Measurements from ENCODE around the gene ARMC2. TPM values are rescaled to one million over a fixed set of nuclear protein-coding genes. Genes with fewer than 3 reads are reported as not detected.

ARMC2 gene
- polyA plus RNA-seq, 2 of the 4 experiments (the other 2 are of a cell fraction), result 2.1 to 4.9 TPM

DNA sequence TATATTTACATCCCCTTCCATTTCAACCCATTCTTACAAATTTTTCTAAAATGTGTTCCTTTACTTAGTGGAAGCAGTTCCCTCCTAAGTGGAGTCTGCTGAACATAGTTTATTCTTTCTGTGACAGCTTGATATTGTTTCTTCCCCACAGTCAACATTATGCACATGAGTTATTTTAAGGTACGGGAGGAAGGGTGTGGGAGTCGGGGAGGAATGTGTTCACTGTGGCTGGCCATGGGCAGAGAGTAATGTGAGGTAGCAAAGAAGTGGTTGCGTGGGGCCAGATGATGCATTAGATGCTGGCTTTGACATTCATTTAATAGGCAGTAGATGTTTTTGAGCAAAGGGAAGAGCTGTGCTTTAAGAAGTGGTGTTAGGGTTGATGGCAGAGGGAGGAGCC, 98.5 kb downstream of the ARMC2 start:
- Histone ChIP-seq H3K9me3 (no peaks in the 10 kb centered on the region), H3K4me1 (no peaks in the 10 kb centered on the region), H3K4me3 (no peak overlapping the region), H3K27ac (no peak overlapping the region), H3K4me2 (no peak overlapping the region)
- no peak for ATAC-seq
- WGBS (ENCODE audit: missing lambda C conversion rate), result 69% methylated on average over 3 of the region's 3 CpGs
- no peak for TF ChIP-seq CHD2 (IDR thresholded peaks at IDR 0.05; ENCODE audit: low read length, partially characterized antibody)
- ChIA-PET POLR2A (no interaction called here), CTCF (no interaction called here)
- no peak for DNase-seq (ENCODE audit: low read depth in 1 of 2, low spot score in 1 of 2)
- FAIRE-seq, result no peak

DNA sequence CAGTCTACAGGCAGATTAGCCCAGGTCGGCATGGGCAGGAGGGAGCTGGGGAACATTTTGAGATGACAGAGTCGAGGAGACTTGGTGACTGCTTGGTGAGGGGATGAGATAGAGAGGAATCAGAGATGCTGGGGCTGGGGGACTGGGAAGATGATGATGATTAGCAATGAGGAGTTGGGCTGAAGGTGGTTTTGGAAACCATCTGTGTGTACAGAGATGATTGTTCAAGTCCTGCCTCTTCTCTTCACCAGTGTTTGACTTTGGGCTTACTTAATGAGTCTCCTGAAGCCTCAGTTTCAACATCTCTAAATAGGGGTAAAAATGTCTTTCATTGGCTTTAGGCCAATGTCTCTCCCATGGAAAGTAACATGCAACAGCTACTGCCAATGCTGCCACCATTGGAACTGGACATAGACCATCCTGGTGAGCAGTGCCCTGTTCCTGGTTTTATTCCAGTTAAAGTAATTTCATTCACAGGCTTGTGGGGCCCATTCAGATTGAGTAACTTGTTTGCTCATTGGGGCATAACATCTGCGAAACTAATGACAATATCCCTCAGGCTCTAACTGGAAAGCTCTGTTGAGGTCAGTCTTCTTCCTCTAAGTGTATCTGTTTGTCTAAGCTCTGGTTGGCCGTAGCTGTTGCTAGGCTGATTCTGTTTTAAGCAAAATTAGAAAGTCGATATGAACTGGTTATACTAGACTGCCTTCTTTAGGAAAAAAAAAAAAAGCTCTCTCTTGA, 99.1 kb downstream of the ARMC2 start:
- H3K27ac ChIP-seq, result no peak overlapping the region
- FAIRE-seq, result no peak
- CTCF ChIA-PET, result no interaction called here

DNA sequence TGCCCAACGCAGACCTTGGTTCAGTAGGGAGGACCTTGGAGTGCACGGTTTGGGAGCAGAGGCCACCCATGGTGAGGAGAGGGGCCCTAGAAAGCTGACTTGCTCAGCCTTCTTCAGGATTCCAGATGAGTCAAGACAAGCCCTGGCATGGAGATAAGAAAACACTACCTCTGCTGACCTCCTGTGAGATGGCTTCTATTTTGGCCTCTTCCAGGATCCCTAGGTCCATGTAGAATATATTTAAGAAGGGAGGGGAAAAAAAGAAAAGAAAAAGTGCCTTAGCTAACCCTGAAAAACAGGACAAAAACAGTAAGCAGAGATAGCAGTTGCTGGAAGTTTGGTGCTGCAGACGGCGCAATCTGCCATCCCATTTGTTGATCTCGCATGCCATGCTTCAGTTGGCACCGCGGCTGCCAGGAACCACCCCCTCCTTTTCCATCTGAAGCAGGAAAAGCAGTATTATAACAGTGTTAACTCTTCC, 100.0 kb downstream of the ARMC2 start:
- H3K4me1 ChIP-seq, result no peaks in the 10 kb centered on the region
- 79% methylated on average over 7 of the region's 7 CpGs for WGBS (ENCODE audit: missing lambda C conversion rate)
- DNase-seq (ENCODE audit: low read depth in 1 of 2, low spot score in 1 of 2) (no peak), ATAC-seq (no peak), FAIRE-seq (no peak)
- no peak for TF ChIP-seq HDAC2 (IDR thresholded peaks at IDR 0.05)
- TF ChIP-seq SMC3 (IDR thresholded peaks at IDR 0.05), result no peak
- no peak for TF ChIP-seq HOXA7 (CRISPR knock-in tag; IDR thresholded peaks at IDR 0.05)
- TF ChIP-seq MYC (IDR thresholded peaks at IDR 0.05; ENCODE audit: borderline replicate concordance, low read length), result no peak
- no peak for TF ChIP-seq RNF2 (IDR thresholded peaks at IDR 0.05; ENCODE audit: borderline replicate concordance, low read depth)
- TF ChIP-seq MAFK (IDR thresholded peaks at IDR 0.05; ENCODE audit: partially characterized antibody), result no peak
- TF ChIP-seq ZFP36 (IDR thresholded peaks at IDR 0.05; ENCODE audit: borderline replicate concordance, partially characterized antibody), result no peak
- TF ChIP-seq EHMT2 (IDR thresholded peaks at IDR 0.05; ENCODE audit: low read depth), result no peak
- no peak for TF ChIP-seq FOSL2 (IDR thresholded peaks at IDR 0.05)
- no peak for TF ChIP-seq FOSL2 (CRISPR knock-in tag; IDR thresholded peaks at IDR 0.05)
- TF ChIP-seq EHF (CRISPR knock-in tag; IDR thresholded peaks at IDR 0.05), result no peak
- no peak for TF ChIP-seq MAZ (IDR thresholded peaks at IDR 0.05; ENCODE audit: borderline replicate concordance, low read depth, low read length)
- no peak for TF ChIP-seq GATA3 (IDR thresholded peaks at IDR 0.05; ENCODE audit: borderline replicate concordance)
- no peak for TF ChIP-seq CBX8 (IDR thresholded peaks at IDR 0.05)
- TF ChIP-seq RCOR1 (IDR thresholded peaks at IDR 0.05; ENCODE audit: low read depth, low read length), result no peak
- TF ChIP-seq POLR2A (IDR thresholded peaks at IDR 0.05; ENCODE audit: low read length), result no peak
- TF ChIP-seq, protein P1, sequence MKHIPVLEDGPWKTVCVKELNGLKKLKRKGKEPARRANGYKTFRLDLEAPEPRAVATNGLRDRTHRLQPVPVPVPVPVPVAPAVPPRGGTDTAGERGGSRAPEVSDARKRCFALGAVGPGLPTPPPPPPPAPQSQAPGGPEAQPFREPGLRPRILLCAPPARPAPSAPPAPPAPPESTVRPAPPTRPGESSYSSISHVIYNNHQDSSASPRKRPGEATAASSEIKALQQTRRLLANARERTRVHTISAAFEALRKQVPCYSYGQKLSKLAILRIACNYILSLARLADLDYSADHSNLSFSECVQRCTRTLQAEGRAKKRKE (CRISPR knock-in tag; IDR thresholded peaks at IDR 0.05; ENCODE audit: low read depth), result no peak
- TF ChIP-seq RARB (CRISPR knock-in tag; IDR thresholded peaks at IDR 0.05), result no peak
- TF ChIP-seq, protein P2, sequence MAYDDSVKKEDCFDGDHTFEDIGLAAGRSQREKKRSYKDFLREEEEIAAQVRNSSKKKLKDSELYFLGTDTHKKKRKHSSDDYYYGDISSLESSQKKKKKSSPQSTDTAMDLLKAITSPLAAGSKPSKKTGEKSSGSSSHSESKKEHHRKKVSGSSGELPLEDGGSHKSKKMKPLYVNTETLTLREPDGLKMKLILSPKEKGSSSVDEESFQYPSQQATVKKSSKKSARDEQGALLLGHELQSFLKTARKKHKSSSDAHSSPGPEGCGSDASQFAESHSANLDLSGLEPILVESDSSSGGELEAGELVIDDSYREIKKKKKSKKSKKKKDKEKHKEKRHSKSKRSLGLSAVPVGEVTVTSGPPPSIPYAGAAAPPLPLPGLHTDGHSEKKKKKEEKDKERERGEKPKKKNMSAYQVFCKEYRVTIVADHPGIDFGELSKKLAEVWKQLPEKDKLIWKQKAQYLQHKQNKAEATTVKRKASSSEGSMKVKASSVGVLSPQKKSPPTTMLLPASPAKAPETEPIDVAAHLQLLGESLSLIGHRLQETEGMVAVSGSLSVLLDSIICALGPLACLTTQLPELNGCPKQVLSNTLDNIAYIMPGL (CRISPR knock-in tag; IDR thresholded peaks at IDR 0.05; ENCODE audit: borderline replicate concordance), result no peak
- TF ChIP-seq JUNB (IDR thresholded peaks at IDR 0.05), result no peak
- CTCF ChIA-PET, result no interaction called here
- no peak overlapping the region for H3K4me2 ChIP-seq
- no peak overlapping the region for H3K27ac ChIP-seq
- POLR2A ChIA-PET, result no interaction called here
- no peaks in the 10 kb centered on the region for H3K9me3 ChIP-seq
- H3K4me3 ChIP-seq, result no peak overlapping the region

More for the DNA sequence above, 99.1 kb downstream of the ARMC2 start:
- TF ChIP-seq, protein P2 (CRISPR knock-in tag; IDR thresholded peaks at IDR 0.05; ENCODE audit: borderline replicate concordance), result no peak
- TF ChIP-seq FOSL2 (IDR thresholded peaks at IDR 0.05) (no peak), FOSL2 (CRISPR knock-in tag; IDR thresholded peaks at IDR 0.05) (no peak), RARB (CRISPR knock-in tag; IDR thresholded peaks at IDR 0.05) (no peak), NR3C1 (IDR thresholded peaks at IDR 0.05) (no peak), RNF2 (IDR thresholded peaks at IDR 0.05; ENCODE audit: borderline replicate concordance, low read depth) (no peak)
- H3K4me3 ChIP-seq, result no peak overlapping the region
- ATAC-seq (no peak), DNase-seq (ENCODE audit: low read depth in 1 of 2, low spot score in 1 of 2) (peak in 1 of 2 experiments; percentile 11)
- no peaks in the 10 kb centered on the region for H3K9me3 ChIP-seq
- no peak overlapping the region for H3K4me2 ChIP-seq
- WGBS (ENCODE audit: missing lambda C conversion rate), result 65% methylated on average over 5 of the region's 5 CpGs
- POLR2A ChIA-PET, result no interaction called here
- H3K4me1 ChIP-seq, result no peaks in the 10 kb centered on the region
